HCT116 (cell line): ENCODE data around the gene ACTL10. TPM values are rescaled to one million over a fixed set of nuclear protein-coding genes. Genes with fewer than 3 reads are reported as not detected.

ENCODE experiments used
- ATAC-seq: fragments of 200-7000 bp; cut with Tn5 transposase; 2 replicates; pipeline ENCODE4 v1.9.1; 2020; ENCODE audit warnings: mild to moderate bottlenecking, moderate library complexity
- BruUV-seq: library from RNA; stranded (reverse); fragments of 400-500 nt; replicated peaks from 2 replicates; lab custom pipeline; 2021; lab: Mats Ljungman, UMichigan
- CTCF ChIA-PET: fragments of 300-600 bp; sonication (Branson Sonifier 250); formaldehyde crosslinking; loops from one replicate; lab custom pipeline; 2021; ENCODE audit warnings: antibody characterized with exemption; lab: Charles Lee
- POLR2A ChIA-PET: fragments of 300-600, 350-600 bp; sonication (Branson Sonifier 250); formaldehyde crosslinking; loops from one replicate; lab custom pipeline; 2021; ENCODE audit warnings: antibody characterized with exemption; lab: Charles Lee
- RAD21 ChIA-PET, 2 experiments: fragments of 300-600 bp; sonication (Branson Sonifier 250); formaldehyde crosslinking; loops; one replicate each; lab custom pipeline; 2023; ENCODE audit warnings: low total read pairs in 2 of 2; ENCODE audit not compliant: uncharacterized antibody in 2 of 2, unreplicated experiment in 2 of 2, low non-redundant PET in 1 of 2; lab: Charles Lee
- DNase-seq: peaks from one replicate; pipeline ENCODE4 v3.0.0-alpha.2; 2010; ENCODE audit warnings: low read depth, low spot score
- H2AFZ ChIP-seq: fragments of 200-600 bp; shearing (Covaris generic), sonication (generic); 2 replicates; pipeline ENCODE4 v1.6.1; 2017; ENCODE audit warnings: low read depth, mixed run types, mixed read lengths, antibody characterized with exemption, low read length; ENCODE audit not compliant: poor library complexity, severe bottlenecking
- H3K27ac ChIP-seq: 2 replicates; pipeline ENCODE4 v1.5.1; 2012; ENCODE audit warnings: low read depth, low read length
- H3K27me3 ChIP-seq: fragments of 200-600 bp; sonication (generic); 2 replicates; pipeline ENCODE4 v1.6.1; 2016; ENCODE audit warnings: mixed run types, low read length, mixed read lengths; ENCODE audit not compliant: insufficient read depth
- H3K36me3 ChIP-seq, 2 experiments: fragments of 200-500 bp in 1 of 2; fragments of 200-600 bp in 1 of 2; sonication (Bioruptor generic) in 1 of 2; sonication (generic) in 1 of 2; 2 replicates each; pipeline versions ENCODE4 v1.5.1 to v1.6.1; 2014 to 2016; ENCODE audit warnings: low read length in 2 of 2, inconsistent platforms in 1 of 2, mixed read lengths in 1 of 2, mixed run types in 1 of 2; ENCODE audit not compliant: insufficient read depth in 2 of 2, control insufficient read depth in 1 of 2
- H3K4me1 ChIP-seq, 2 experiments: fragments of 200-600 bp in 1 of 2; sonication (generic) in 1 of 2; 2 replicates each; pipeline versions ENCODE4 v1.5.1 to v1.6.1; 2012 to 2017; ENCODE audit warnings: low read length in 2 of 2, inconsistent platforms in 1 of 2, mild to moderate bottlenecking in 1 of 2, mixed read lengths in 1 of 2, mixed run types in 1 of 2, moderate library complexity in 1 of 2; ENCODE audit not compliant: insufficient read depth in 2 of 2, control insufficient read depth in 1 of 2
- H3K4me2 ChIP-seq: fragments of 200-600 bp; sonication (generic); 2 replicates; pipeline ENCODE4 v1.6.1; 2017; ENCODE audit warnings: mixed run types, low read length, mixed read lengths
- H3K4me3 ChIP-seq, 2 experiments: fragments of 200-600 bp in 1 of 2; sonication (generic) in 1 of 2; replicated peaks in 1 of 2; 2 replicates each; pipeline ENCODE4 v1.5.1; 2011 to 2016; ENCODE audit warnings: low read length in 2 of 2, control low read depth in 1 of 2, low read depth in 1 of 2, mild to moderate bottlenecking in 1 of 2, mixed read lengths in 1 of 2, mixed run types in 1 of 2
- H3K79me2 ChIP-seq: fragments of 200-600 bp; sonication (generic); 2 replicates; pipeline ENCODE4 v1.6.1; 2017; ENCODE audit warnings: mild to moderate bottlenecking, mixed run types, low read length, moderate library complexity, mixed read lengths; ENCODE audit not compliant: insufficient read depth
- H3K9ac ChIP-seq: fragments of 200-600 bp; sonication (generic); 2 replicates; pipeline ENCODE4 v1.6.1; 2016; ENCODE audit warnings: low read length, mixed read lengths
- H3K9me2 ChIP-seq: fragments of 200-600 bp; sonication (generic), shearing (Covaris generic); 2 replicates; pipeline ENCODE4 v1.6.1; 2017; ENCODE audit warnings: mixed run types, mild to moderate bottlenecking, moderate library complexity; ENCODE audit not compliant: insufficient read depth
- H3K9me3 ChIP-seq, 2 experiments: fragments of 200-500 bp in 1 of 2; fragments of 200-600 bp in 1 of 2; sonication (Bioruptor generic) in 1 of 2; sonication (generic) in 1 of 2; 2 replicates each; pipeline ENCODE4 v1.6.1; 2014 to 2017; ENCODE audit warnings: low read length in 2 of 2, mixed read lengths in 2 of 2, inconsistent platforms in 1 of 2, low read depth in 1 of 2, mild to moderate bottlenecking in 1 of 2, mixed run types in 1 of 2, moderate library complexity in 1 of 2; ENCODE audit not compliant: control insufficient read depth in 1 of 2, insufficient read depth in 1 of 2
- H4K20me1 ChIP-seq: fragments of 200-600 bp; sonication (generic), shearing (Covaris generic); 2 replicates; pipeline ENCODE4 v1.6.1; 2017; ENCODE audit warnings: mixed run types, mild to moderate bottlenecking, moderate library complexity; ENCODE audit not compliant: insufficient read depth
- CBX3 ChIP-seq: IDR thresholded peaks from 2 replicates; pipeline ENCODE4 v1.6.1; 2012; ENCODE audit warnings: low read depth
- CEBPB ChIP-seq: IDR thresholded peaks from 2 replicates; pipeline ENCODE4 v1.6.1; 2012; ENCODE audit warnings: low read depth
- ELF1 ChIP-seq: IDR thresholded peaks from 2 replicates; pipeline ENCODE4 v1.6.1; 2012; ENCODE audit warnings: low read depth, borderline replicate concordance
- EZH2 ChIP-seq: fragments of 200-600 bp; sonication (generic); IDR thresholded peaks from 2 replicates; pipeline ENCODE4 v1.6.1; 2017; ENCODE audit warnings: antibody characterized with exemption, mixed run types
- POLR2A ChIP-seq: IDR thresholded peaks from 2 replicates; pipeline ENCODE4 v1.7.0; 2011; ENCODE audit warnings: borderline replicate concordance; ENCODE audit not compliant: insufficient read depth, insufficient read length; ENCODE audit errors: extremely low read depth
- RAD21 ChIP-seq: IDR thresholded peaks from 2 replicates; pipeline ENCODE4 v1.6.1; 2012; ENCODE audit warnings: low read depth, mild to moderate bottlenecking
- SIN3A ChIP-seq: IDR thresholded peaks from 2 replicates; pipeline ENCODE4 v1.6.1; 2012; ENCODE audit warnings: low read depth
- intact Hi-C: fragments of 100-400 bp; cut with micrococcal nuclease; formaldehyde crosslinking; loops from 2 replicates; pipeline ENCODE4 v1.10.0; 2022
- total RNA-seq: library from RNA; stranded (reverse); gene quantifications from one replicate; pipeline ENCODE4 v1.2.1, GENCODE V29; 2021; ENCODE audit not compliant: unreplicated experiment

The ACTL10 gene
- total RNA-seq, 1 experiment from 2014 or later, result 0.22 TPM

DNA sequence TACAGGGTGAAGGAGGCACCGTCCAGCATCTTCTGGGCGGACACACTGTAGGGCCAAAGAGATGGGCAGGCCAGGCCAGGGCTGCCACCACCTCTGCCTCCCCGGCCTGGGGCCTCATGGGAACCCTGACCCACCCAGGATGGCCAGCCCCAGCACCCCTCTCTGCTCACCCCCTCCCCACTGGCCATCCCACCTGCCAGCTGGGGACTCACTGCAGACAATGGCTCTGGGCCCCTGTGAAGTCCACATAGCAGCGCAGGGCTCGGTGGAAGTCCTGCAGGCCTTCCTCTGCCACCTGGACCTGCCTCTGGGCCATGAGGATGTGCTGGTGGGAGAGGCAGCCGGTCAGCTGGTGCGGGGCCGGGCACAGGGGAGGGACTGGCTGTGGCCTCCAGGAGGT lies 8.2 kb upstream of the ACTL10 start:
- TF ChIP-seq RAD21 (no peak), CBX3 (no peak), ELF1 (no peak), CEBPB (no peak), POLR2A (no peak)
- Histone ChIP-seq H3K4me1 (peaks cover 0 to 20% of the 10 kb centered on the region in 2 experiments; a peak in 2 of 4 replicates), H3K27ac (no peak overlapping the region), H3K27me3 (no peaks in the 10 kb centered on the region), H4K20me1 (no peaks in the 10 kb centered on the region), H3K4me3 (no peak overlapping the region), H3K36me3 (peaks cover 0 to 3% of the 10 kb centered on the region in 2 experiments; a peak in 1 of 4 replicates), H3K9me2 (no peaks in the 10 kb centered on the region), H3K9ac (no peak overlapping the region), H3K4me2 (no peak overlapping the region), H3K79me2 (peaks cover 6% of the 10 kb centered on the region; the same call in 1 of the 2 replicates), H3K9me3 (no peaks in the 10 kb centered on the region), H2AFZ (no peak overlapping the region)
- DNase-seq (no peak), ATAC-seq (no peak)
- ChIA-PET CTCF (no interaction called here), POLR2A (no interaction called here), RAD21 (no interaction called here)
- intact Hi-C loops, result loop anchor here (10.0 kb wide), 1 partner anchor 466 kb away; no protein-coding TSS in a partner anchor
- no TSS peak for BruUV-seq

DNA sequence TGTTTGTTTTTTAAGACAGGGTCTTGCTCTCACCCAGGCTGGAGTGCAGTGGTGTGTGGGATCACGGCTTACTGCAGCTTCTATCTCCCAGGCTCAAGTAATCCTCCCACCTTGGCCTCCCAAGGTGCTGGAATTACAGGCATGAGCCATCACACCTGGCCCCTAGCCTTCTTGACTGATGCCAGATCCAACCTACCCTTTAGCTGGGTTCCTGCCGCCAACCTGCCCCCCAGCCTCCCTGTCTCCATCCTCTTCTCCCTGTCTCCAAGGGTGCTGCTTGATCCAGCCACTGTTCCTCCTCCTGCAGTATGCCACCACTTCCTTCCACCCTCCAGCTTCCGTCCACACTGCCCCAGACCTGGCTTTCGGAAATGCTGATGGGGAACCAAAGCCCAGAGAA lies 7.8 kb upstream of the ACTL10 start:
- POLR2A ChIA-PET, result no interaction called here
- Histone ChIP-seq H3K9me3 (no peaks in the 10 kb centered on the region), H3K79me2 (peaks cover 6% of the 10 kb centered on the region; the same call in 1 of the 2 replicates), H3K9ac (no peak overlapping the region), H4K20me1 (no peaks in the 10 kb centered on the region), H3K36me3 (peaks cover 0 to 3% of the 10 kb centered on the region in 2 experiments; a peak in 1 of 4 replicates), H3K4me1 (peaks cover 0 to 21% of the 10 kb centered on the region in 2 experiments; a peak in 2 of 4 replicates), H3K9me2 (no peaks in the 10 kb centered on the region), H3K4me3 (no peak overlapping the region), H2AFZ (no peak overlapping the region), H3K27me3 (no peaks in the 10 kb centered on the region), H3K27ac (no peak overlapping the region), H3K4me2 (no peak overlapping the region)
- CTCF ChIA-PET, result no interaction called here
- TF ChIP-seq EZH2, result no peak
- no peak for TF ChIP-seq SIN3A
- ATAC-seq (no peak), DNase-seq (no peak)
- intact Hi-C loops, result loop anchor here (10.0 kb wide), 1 partner anchor 466 kb away; no protein-coding TSS in a partner anchor
- no TSS peak for BruUV-seq
- RAD21 ChIA-PET, result no interaction called here
